ENCODE results near the gene DCLRE1A.
A peak's percentile ranks its signal among the peaks of the same experiment; 100 is the strongest.
"Not testable (repeated sequence)": the region's sequence is repeated elsewhere in the genome, so short reads cannot be mapped to it uniquely, and the experiment has no call there.

Gene DCLRE1A

DNA sequence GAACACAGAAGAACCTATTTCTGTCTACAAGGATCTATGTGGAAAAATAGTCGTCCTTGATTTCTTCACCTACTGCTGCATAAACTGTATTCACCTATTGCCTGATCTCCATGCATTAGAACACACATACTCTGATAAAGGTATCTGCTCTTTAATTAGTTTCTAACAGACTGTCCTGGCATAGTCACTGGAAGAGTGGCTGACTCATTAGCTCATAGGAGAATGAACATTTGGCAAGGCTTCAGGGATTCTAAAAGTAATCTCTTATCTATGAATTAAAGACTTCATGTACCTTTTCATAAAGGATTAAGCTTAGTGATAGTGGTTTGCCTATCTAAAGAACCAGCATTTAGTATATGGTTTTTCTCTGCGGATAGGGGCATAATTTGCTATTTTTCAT lies 4.7 kb upstream of the DCLRE1A start:
- DNase-seq (ENCODE audit: low read depth in 3 of 3): no peak

DNA sequence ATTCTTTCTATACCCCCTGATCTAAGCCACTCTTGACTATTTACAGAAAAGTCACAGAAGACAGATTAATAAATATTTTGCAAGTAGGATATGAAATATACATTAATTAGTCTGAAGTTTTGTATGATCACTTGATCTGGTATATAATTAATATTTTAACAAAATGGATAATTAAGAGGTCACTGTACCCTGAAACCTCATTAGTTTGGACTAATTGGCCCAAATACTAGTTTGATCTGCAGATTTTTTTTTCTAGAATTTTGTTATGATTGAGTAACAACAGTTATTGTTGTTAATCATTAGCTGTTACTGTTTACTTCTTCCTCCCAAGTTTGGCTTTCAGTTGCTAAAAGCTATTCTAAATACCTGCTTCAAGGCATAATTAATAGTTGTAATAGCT lies 3.3 kb upstream of the DCLRE1A start:
- no peak for DNase-seq (ENCODE audit: low read depth in 3 of 3)

DNA sequence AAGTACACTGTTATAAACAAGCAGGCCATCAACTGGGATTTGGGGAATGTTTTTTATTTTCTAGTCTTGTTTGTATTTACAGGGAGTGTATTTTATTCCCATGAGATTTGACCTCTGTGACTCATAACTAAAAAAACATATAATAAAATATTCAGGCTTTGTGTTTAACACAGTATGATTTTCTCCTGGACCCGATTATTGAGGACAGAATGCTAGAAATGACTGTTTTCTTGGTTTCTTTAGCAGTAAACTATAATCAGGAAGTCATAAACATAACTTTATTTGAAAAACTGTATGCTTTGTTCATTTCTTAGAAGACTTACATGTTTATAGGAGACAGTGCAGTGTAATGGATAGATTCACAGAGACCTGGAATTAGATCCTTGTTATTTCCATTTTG lies 2.7 kb upstream of the DCLRE1A start:
- no peak for DNase-seq (ENCODE audit: low read depth in 3 of 3)

DNA sequence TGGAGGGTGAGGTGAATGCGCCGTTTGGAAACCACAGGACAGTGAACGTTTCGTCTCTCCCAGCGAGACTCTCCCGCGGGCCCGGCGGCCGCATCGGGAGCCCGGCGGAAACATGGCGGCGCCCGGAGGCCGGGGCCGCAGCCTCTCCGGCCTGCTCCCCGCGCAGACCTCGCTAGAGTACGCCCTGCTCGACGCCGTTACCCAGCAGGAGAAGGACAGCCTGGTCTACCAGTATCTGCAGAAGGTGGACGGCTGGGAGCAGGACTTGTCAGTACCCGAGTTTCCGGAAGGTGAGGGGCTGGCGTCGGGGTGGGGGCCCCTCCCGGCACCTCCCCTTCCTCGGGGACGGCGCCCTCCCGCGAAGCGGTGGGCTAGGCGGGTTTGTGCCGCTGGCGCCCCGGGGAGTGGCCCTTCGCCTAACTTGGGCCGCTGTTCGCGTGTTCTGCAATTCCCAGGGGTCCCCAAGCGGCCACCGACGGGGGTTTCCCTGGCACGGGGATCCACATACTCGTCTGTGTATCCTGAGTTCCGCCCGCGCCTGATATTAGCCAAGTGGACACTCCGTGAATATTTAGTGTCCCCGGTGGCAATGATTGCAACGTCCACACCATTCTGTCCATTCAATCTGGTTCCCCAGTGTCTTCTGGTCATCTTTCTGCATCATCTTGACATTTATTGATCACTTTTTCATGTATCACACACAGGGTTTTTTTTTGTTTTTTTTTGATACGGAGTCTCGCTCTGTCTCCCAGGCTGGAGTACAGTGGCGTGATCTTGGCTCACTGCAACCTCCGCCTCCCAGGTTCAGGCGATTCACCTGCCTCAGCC lies 1.1 kb upstream of the DCLRE1A start:
- peak in 1 of 3 donors; percentile 18 for DNase-seq (ENCODE audit: low read depth in 3 of 3)

DNA sequence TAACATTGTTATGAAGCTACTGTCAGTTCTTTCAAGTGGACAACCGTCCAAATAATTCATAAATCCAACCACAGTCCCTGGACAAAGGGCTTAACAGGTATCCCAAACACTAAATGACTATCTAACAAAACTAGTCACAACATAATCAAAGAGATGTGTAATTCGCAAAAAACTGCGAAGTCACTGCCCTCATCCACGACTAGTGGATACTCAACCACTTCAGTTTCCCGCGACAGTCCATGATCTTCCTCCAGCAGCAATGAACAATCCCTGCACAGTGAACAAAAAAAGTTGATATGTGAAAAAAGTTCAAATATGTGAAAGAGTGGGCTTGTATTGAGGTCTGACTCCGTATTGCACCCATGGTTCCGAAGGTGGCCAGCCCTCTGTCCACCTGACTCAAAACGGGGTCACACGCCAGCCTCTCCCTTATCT lies 287 bp downstream of the DCLRE1A start:
- DNase-seq (ENCODE audit: low read depth in 3 of 3): no peak

DNA sequence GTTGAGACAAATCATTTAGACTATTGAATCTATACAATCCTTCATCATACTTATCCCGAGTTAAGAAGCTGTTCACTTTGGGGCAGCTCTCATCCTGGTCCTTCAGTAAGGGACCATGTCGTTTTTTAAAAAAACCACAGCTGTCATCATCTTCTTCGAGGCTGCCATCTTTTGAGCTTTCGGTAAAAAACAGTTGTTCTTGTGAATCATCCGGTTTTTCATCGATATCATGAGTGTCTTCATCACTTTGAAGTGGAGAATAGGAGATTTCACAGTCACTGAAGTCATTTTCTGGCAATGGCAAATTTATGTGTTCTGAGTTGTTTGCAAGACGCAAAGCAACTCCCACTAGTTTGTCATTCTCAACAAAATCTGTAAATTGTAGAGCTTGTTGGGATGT lies 3.9 kb downstream of the DCLRE1A start:
- no peak for DNase-seq (ENCODE audit: low read depth in 3 of 3)

DNA sequence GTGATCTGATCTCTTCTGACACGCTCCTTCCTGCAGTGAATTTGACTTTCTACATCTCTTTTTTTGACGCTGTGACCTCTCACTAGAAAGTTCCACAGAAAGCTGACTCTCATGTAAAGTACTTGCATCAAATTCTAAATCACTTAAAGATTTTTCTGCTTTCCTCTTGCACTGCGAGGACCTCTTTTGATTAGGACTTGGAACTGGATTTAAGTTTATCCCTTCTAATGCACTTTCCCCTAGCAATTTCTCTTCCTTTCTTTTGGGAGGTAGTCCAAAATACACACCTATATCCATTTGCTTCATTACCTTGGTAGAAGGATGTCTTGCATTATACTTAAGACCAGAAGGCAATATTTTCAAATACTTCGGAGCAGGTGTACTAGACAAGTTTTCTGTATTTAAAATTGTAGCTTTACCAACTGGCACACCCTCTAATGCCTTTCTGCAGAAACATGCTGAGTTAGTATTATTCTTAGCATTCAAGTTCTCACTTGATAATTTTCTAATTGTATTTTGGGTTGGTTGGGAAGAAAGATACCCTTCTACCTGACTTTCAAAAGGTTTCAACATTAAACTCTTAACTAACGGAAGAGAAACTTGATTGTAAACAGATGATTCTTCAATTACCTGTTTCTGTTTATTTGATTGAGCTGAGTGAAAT lies 4.6 kb downstream of the DCLRE1A start:
- no peak for DNase-seq (ENCODE audit: low read depth in 3 of 3)

DNA sequence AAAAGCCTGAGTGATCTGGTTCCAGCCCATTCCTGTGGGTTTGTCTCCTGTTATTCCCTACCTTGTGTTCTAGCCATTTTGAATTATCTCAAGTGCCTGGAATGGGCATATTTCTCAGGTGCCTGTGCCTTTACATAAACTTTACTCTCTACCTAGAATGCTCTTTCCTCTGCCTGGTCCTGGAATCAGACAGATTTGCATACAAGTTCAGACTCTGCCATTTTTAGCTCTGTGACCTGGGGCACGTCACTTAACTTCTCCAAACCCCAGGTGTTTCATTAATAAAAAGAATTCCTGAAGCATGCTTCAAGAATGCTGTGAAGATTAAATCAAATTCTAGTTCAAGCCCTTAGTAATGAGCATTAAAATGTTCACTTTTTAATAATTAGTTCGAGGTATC lies 7.8 kb downstream of the DCLRE1A start:
- DNase-seq (ENCODE audit: low read depth in 3 of 3): no peak

DNA sequence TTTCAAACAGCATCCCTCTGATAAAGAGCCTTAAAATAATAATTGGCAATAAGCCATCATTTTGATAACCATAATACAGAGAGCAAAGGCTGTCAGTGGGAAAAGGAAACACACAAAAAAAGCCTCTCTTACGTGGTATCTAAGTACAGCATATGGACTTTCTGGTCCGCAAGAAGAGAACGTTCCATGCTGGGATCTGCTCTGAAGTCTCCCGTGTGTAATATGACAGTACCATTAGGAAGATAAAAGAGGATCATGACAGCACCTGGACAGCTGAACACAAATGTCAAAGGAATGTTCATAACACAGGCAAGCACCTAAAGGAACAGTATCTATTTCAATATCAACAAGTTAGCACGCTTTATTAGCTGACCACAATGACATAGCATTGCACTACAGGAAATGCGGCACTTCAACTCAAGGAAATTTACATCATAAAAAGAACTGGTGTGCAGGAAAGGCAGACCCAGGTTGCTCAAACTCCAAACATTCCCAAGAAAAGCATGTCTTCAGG lies 9.9 kb downstream of the DCLRE1A start:
- DNase-seq (ENCODE audit: low read depth in 3 of 3): no peak

DNA sequence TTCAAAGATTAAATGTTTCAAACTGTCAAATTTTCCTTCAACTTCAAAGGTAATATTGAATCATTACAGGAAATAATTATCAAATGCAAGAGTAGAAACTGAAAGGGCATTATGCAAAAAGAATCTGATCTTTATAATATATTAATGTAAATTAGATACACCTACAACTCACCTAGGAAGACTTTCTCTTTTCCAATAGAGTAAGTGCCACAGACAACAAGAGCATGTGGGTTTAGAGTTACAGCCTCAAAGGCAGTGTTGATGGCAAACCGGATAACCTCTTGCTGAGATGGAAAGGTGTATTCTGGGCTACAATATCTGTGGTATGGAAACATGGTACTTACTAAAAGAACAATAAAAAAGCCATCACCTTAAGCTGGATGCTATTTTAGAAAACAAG lies 11.7 kb downstream of the DCLRE1A start:
- no peak for DNase-seq (ENCODE audit: low read depth in 3 of 3)

DNA sequence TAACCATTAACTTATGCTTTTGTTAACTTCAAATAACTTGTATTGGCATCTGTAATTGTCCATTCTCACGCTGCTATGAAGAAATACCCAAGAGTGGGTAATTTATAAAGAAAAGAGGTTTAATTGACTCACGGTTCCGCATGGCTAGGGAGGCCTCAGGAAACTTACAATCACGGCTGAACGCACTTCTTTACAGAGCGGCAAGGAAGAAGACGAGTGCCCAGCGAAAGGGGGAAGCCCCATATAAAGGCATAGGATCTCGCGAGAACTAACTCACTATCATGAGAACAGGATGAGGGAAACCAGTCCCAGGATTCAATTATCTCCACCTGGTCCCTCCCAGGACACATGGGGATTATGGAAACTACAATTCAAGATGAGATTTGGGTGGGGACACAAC lies 25.3 kb downstream of the DCLRE1A start:
- not testable (repeated sequence) for DNase-seq (ENCODE audit: low read depth in 3 of 3)

DNA sequence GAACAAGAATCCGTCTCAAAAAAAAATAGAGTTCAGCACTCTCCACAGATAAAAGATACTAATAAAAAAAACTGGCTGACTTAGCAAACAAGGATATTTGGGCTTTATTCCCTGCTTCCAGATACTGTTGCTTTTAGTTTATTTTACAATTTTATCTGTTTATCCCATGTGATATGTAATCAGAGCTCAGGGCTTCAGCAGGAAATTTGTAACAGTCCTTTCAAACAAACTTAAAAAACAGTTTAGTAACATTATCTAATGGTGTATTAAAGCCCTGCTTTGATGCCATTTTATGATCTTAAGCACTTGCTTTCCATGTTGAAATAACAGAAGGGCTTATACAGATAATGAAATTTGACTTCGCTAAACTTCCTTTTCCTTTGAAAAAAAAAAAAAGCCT lies 28.1 kb downstream of the DCLRE1A start:
- no peak for DNase-seq (ENCODE audit: low read depth in 3 of 3)

DNA sequence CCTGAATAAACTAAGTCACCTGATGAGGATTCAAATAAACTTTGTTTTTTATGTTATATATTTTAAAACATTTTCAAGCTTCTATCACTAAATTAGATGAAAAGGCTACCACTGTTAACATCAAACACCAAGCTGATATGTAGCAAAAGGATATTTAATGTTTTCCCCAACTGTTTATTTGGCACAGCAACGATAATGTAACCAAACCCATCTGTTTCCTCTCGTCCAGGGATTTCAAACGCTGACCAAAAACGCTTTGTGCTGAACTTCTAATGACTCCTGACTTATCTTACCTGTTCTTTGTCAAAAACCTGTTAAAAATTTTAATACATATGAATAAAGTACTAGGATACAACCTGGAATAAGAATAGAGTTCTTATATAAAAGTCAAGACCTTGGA lies 30.5 kb downstream of the DCLRE1A start:
- DNase-seq (ENCODE audit: low read depth in 3 of 3): no peak

DNA sequence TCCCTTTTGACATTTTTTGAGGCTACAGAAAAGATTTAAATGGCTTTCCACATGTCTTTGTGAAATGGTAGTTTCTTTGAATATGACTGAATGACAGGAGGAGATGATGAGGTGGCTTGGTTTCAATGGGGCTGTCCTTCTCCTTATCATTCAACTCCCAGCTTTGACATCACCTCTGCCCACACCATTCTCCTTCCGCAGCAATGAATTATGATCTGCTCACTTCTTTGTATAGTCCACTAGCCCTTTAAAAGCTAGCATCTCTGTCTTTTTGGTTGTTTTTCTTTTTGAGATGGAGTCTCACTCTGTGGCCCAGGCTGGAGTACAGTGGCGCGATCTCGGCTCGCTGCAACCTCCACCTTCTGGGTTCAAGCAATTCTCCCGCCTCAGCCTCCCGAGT lies 31.7 kb downstream of the DCLRE1A start:
- no peak for DNase-seq (ENCODE audit: low read depth in 3 of 3)

DNA sequence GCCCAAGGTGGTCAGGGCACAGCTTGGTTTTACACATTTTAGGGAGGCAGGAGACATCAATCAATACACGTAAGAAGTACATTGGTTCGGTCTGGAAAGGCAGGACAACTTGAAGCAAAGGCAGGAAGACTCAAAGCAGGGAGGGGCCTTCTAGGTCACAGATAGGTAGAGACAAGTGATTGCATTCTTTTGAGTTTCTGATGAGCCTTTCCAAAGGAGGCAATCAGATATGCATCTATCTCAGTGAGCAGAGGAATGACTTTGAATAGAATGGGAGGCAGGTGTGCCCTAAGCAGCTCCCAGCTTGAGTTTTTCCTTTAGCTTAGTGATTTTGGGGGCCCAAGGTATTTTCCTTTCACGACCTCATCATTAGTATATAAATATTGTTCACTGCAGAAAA lies 32.6 kb downstream of the DCLRE1A start:
- not testable (repeated sequence) for DNase-seq (ENCODE audit: low read depth in 3 of 3)

DNA sequence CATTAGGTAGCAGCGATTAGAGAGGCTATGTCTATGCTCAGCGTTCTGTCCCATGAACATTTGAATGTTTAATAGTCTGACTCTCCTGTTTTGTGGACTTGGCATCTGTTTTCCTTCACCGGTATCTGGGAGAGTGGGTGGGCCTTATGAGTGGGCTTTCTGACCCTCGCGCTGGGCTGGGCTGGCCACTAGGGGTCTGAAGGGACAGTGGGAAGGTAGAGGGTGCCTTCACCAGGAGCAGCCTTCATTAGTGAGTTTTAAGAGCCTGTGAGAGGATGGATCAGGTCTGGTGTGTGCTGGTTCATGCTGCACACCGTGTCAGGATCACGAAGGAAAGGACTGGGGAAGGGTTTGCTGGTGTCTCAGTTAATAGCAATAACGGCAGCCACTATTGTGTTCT lies 33.4 kb downstream of the DCLRE1A start:
- no peak for DNase-seq (ENCODE audit: low read depth in 3 of 3)

DNA sequence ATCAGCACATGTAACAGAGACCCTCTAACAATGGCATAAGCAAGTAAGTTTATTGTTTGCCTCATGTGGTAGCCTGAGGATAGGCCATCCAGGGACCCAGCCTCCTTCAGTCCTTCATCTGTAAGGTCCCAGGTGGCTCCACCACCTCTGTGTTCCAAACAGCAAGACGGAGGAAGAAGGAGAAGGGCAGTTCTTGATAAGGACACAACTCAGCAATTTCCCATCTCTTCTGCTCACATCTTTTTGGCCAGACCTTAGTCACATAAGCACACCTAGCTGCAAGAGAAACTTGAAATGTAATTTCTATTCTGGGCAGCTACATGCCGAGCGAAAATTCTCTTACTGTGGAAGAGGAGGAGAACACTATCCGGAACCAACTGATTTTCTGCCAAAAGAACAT lies 33.9 kb downstream of the DCLRE1A start:
- DNase-seq (ENCODE audit: low read depth in 3 of 3): no peak

DNA sequence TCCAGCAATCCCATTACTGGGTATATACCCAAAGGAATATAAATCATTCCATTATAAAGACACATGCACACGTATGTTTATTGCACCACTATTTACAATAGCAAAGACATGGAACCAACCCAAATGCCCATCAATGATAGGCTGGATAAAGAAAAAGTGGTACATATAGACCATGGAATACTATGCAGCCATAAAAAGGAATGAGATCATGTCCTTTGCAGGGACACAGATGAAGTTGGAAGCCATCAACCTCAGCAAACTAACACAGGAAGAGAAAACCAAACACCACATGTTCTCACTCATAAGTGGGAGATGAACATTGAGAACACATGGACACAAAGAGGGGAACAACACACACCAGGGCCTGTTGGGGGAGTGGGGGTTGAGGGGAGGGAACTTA lies 39.2 kb downstream of the DCLRE1A start:
- DNase-seq (ENCODE audit: low read depth in 3 of 3): not testable (repeated sequence)

DNA sequence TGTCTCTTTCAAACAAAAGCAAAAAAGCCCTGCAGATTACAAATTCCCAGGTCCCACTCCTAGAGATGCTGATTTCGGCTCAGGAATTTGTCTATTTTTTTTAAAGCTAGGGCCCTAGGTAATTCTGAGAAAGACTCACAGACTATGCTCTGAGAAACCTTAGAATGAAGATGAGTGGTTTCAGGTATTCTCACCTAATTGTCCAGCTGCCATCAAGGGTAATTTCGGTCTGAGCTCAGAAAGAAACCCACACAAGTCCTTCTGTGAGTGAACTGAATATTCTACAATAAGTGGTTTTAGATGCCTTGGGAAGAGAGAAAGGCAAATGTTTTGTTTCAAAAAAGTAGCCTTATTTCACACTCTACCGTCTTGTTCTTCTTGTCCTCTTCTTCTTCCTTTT lies 45.7 kb downstream of the DCLRE1A start:
- DNase-seq (ENCODE audit: low read depth in 3 of 3): no peak

DNA sequence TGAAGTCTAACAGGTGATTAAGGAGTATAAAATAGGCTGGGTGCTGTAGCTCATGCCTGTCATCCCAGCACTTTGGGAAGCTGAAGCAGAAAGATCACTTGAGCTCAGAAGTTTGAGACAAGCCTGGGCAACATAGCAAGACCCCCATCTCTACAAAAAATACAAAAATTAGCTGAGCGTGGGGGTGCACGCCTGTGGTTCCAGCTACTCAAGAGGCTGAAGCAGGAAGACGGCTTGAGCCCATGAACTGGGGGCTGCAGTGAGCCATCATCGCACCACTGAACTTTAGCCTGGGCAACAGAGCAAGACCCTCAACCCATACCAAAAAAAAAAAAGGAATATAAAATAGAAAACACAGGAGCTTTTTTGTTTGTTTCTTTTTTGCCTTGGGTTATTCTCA lies 47.4 kb downstream of the DCLRE1A start:
- no peak for DNase-seq (ENCODE audit: low read depth in 3 of 3)

DNA sequence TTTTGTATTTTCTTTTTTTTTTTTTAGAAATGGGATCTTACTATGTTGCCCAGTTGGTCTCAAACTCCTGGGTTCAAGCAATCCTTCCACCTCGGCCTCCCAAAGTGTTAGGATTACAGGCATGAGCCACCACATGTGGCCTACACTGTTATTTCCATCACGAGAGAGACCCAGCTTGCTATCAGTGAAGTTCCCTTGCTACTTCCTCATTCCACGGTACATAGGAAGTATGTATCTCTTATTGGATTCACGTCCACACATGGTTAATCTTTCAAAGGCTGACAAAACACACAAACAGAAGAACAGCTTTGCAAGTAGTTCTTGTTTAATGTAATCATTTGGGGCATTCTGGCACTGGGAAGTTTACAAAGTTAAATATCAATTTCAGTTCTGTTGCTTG lies 50.9 kb downstream of the DCLRE1A start:
- DNase-seq (ENCODE audit: low read depth in 3 of 3): no peak

DNA sequence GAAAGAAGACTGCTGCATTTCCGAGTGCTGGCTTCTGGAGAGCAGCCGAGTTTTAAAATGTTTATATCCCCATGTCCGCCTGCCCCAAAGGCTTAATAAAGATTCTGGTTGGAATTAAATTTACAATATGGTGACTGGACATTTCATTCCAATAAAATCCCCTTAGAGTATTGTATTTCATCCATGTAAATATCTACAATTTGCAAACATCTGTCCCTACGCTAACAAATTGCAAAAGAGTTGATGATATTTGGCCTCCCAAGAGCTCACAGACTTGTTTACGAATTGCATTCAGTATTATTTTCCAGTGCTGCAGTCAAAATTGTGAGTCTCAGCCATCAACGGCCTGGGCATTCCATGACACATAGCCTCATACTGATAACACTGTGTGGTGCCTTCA lies 52.3 kb downstream of the DCLRE1A start:
- DNase-seq (ENCODE audit: low read depth in 3 of 3): no peak

DNA sequence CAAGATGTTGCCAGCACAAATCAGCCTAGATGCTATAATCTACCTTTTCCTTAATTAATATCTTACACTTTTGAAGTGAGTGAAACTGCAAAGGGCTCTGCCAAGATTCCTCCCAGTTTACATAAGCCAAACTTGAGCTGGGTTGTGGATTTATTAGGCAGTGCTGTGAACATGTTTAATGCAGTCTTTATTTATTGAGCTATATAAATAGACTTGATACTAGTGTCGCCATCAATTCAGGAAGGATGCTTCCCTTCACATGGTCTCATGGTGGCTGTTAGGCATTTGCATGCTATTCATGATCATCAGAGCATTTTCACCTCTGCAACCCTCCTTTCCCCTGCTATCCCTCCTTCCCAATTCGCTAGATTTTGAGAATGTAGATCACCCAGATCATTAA lies 62.2 kb downstream of the DCLRE1A start:
- DNase-seq (ENCODE audit: low read depth in 3 of 3): no peak

Data from stimulated activated CD4-positive, alpha-beta T cell treated with anti-CD3 and anti-CD28 coated beads, TNF-alpha, amount 100 ng/mL, for 48 hours (primary cell).